DND-41 (cell line): Measurements from ENCODE around the gene EEFSEC.

Experiments used
- ATAC-seq: fragments of 200-7000 bp; cut with Tn5 transposase; 3 replicates; pipeline ENCODE4 v1.9.1; 2021; ENCODE audit warnings: low read depth; ENCODE audit not compliant: insufficient read depth
- DNase-seq: peaks from one replicate; pipeline ENCODE4 v3.0.0-alpha.2; 2020
- H2AFZ ChIP-seq: 2 replicates; pipeline ENCODE4 v1.6.0; 2012; ENCODE audit warnings: low read depth, low read length
- H3K27ac ChIP-seq: 2 replicates; pipeline ENCODE4 v1.5.1; 2012; ENCODE audit warnings: low read length, inconsistent platforms
- H3K27me3 ChIP-seq: fragments of 200-600 bp; sonication (generic); 2 replicates; pipeline ENCODE4 v1.6.0; 2012; ENCODE audit warnings: low read length, mild to moderate bottlenecking, inconsistent platforms; ENCODE audit not compliant: insufficient read depth, poor library complexity
- H3K36me3 ChIP-seq: 2 replicates; pipeline ENCODE4 v1.5.1; 2012; ENCODE audit warnings: low read length, inconsistent platforms; ENCODE audit not compliant: insufficient read depth
- H3K4me1 ChIP-seq: 2 replicates; pipeline ENCODE4 v1.5.1; 2012; ENCODE audit warnings: mild to moderate bottlenecking, low read length; ENCODE audit not compliant: insufficient read depth
- H3K4me2 ChIP-seq: 2 replicates; pipeline ENCODE4 v1.6.0; 2012; ENCODE audit warnings: mild to moderate bottlenecking, moderate library complexity, low read length, inconsistent platforms; ENCODE audit not compliant: insufficient read depth
- H3K4me3 ChIP-seq, 2 experiments: fragments of 200-600 bp in 1 of 2; shearing (Covaris generic) in 1 of 2; 2 replicates each; pipeline ENCODE4 v1.5.1; 2012 to 2016; ENCODE audit warnings: inconsistent platforms in 2 of 2, low read length in 2 of 2, mild to moderate bottlenecking in 2 of 2, low read depth in 1 of 2, moderate library complexity in 1 of 2
- H3K79me2 ChIP-seq: 2 replicates; pipeline ENCODE4 v1.6.0; 2012; ENCODE audit warnings: low read length, inconsistent platforms; ENCODE audit not compliant: insufficient read depth
- H3K9ac ChIP-seq: 2 replicates; pipeline ENCODE4 v1.6.0; 2012; ENCODE audit warnings: low read depth, mild to moderate bottlenecking, inconsistent platforms, low read length, moderate library complexity
- H3K9me3 ChIP-seq: 2 replicates; pipeline ENCODE4 v1.5.1; 2012; ENCODE audit warnings: low read length, moderate library complexity, mild to moderate bottlenecking, inconsistent platforms; ENCODE audit not compliant: insufficient read depth, severe bottlenecking
- H4K20me1 ChIP-seq: 2 replicates; pipeline ENCODE4 v1.6.0; 2012; ENCODE audit warnings: low read length; ENCODE audit not compliant: insufficient read depth
- EZH2 ChIP-seq: IDR thresholded peaks from 3 replicates; pipeline ENCODE4 v1.6.1; 2012; ENCODE audit warnings: borderline replicate concordance, low read depth, mild to moderate bottlenecking, moderate library complexity, low read length, inconsistent platforms; ENCODE audit not compliant: severe bottlenecking
- TF ChIP-seq, protein P1 (sequence below): IDR thresholded peaks from 2 replicates; pipeline ENCODE4 v1.5.1; 2012; ENCODE audit warnings: borderline replicate concordance, low read length, moderate library complexity, mild to moderate bottlenecking; ENCODE audit not compliant: poor library complexity, severe bottlenecking; ENCODE audit errors: extremely low read depth

Gene EEFSEC

GRCh38 chr3:128372707-128373533 is 219.6 kb downstream of the EEFSEC start:
- no peak overlapping the region for H2AFZ ChIP-seq
- DNase-seq: no peak
- H3K27ac ChIP-seq: no peak overlapping the region
- TF ChIP-seq, protein P1, sequence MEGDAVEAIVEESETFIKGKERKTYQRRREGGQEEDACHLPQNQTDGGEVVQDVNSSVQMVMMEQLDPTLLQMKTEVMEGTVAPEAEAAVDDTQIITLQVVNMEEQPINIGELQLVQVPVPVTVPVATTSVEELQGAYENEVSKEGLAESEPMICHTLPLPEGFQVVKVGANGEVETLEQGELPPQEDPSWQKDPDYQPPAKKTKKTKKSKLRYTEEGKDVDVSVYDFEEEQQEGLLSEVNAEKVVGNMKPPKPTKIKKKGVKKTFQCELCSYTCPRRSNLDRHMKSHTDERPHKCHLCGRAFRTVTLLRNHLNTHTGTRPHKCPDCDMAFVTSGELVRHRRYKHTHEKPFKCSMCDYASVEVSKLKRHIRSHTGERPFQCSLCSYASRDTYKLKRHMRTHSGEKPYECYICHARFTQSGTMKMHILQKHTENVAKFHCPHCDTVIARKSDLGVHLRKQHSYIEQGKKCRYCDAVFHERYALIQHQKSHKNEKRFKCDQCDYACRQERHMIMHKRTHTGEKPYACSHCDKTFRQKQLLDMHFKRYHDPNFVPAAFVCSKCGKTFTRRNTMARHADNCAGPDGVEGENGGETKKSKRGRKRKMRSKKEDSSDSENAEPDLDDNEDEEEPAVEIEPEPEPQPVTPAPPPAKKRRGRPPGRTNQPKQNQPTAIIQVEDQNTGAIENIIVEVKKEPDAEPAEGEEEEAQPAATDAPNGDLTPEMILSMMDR: no peak
- no peak for TF ChIP-seq EZH2
- H3K4me3 ChIP-seq: no peak overlapping the region
- H3K36me3 ChIP-seq: peaks cover 9% of the 10 kb centered on the region; the same call in 1 of the 2 replicates
- H3K4me1 ChIP-seq: no peaks in the 10 kb centered on the region
- H3K79me2 ChIP-seq: no peaks in the 10 kb centered on the region
- H3K4me2 ChIP-seq: no peak overlapping the region
- ATAC-seq: no peak
- no peaks in the 10 kb centered on the region for H3K27me3 ChIP-seq
- no peak overlapping the region for H3K9ac ChIP-seq
- no peaks in the 10 kb centered on the region for H3K9me3 ChIP-seq
- no peaks in the 10 kb centered on the region for H4K20me1 ChIP-seq

- no peak for ATAC-seq
Measured at GRCh38 chr3:128374746-128375445, 221.6 kb downstream of the EEFSEC start.

DNA sequence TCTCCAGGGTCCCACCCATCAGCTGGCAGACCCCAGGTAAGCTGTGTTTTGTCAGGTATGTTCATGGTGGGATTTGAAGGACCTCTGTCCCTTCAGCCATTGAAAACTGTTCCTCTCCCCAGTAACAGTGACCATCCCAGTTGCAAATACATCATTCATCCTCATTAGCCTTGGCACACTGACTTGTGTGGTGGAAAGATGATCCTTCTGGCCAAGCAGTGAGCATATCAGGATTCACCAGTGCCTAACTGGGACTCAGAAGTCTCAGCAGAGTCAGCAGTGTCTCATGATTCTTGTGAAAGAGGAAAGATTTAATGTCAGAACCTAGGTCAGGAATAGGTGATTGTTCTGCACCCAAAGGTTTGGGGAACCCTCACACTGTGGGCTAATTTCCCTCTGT is 223.2 kb downstream of the EEFSEC start:
- Histone ChIP-seq H3K27ac (no peak overlapping the region), H3K4me2 (no peak overlapping the region), H3K79me2 (no peaks in the 10 kb centered on the region), H2AFZ (no peak overlapping the region), H3K9me3 (no peaks in the 10 kb centered on the region), H3K36me3 (0 out of 2 replicates have a peak, but pooled peaks cover 3% of the 10 kb centered on the region), H3K4me3 (no peak overlapping the region), H3K9ac (no peak overlapping the region), H4K20me1 (no peaks in the 10 kb centered on the region), H3K27me3 (no peaks in the 10 kb centered on the region), H3K4me1 (no peaks in the 10 kb centered on the region)
- TF ChIP-seq, protein P1: no peak
- TF ChIP-seq EZH2: no peak
- DNase-seq (no peak), ATAC-seq (no peak)

More at GRCh38 chr3:128374746-128375445, 221.6 kb downstream of the EEFSEC start:
- no peak overlapping the region for H3K9ac ChIP-seq
- no peaks in the 10 kb centered on the region for H3K27me3 ChIP-seq
- H3K79me2 ChIP-seq: no peaks in the 10 kb centered on the region
- no peak overlapping the region for H2AFZ ChIP-seq
- H3K36me3 ChIP-seq: 0 out of 2 replicates have a peak, but pooled peaks cover 3% of the 10 kb centered on the region
- no peaks in the 10 kb centered on the region for H4K20me1 ChIP-seq
- H3K4me2 ChIP-seq: no peak overlapping the region
- TF ChIP-seq, protein P1: no peak
- no peak for TF ChIP-seq EZH2
- H3K9me3 ChIP-seq: no peaks in the 10 kb centered on the region
- no peak overlapping the region for H3K4me3 ChIP-seq
- no peaks in the 10 kb centered on the region for H3K4me1 ChIP-seq
- DNase-seq: no peak
- H3K27ac ChIP-seq: no peak overlapping the region
